Raji (cell line): ENCODE data around the gene EBF3.

Experiments
- POLR2A ChIP-seq: IDR thresholded peaks from 2 replicates; pipeline ENCODE4 v1.6.1; 2011; ENCODE audit warnings: low read depth, low read length, control low read depth; ENCODE audit not compliant: insufficient read depth

The EBF3 gene

DNA sequence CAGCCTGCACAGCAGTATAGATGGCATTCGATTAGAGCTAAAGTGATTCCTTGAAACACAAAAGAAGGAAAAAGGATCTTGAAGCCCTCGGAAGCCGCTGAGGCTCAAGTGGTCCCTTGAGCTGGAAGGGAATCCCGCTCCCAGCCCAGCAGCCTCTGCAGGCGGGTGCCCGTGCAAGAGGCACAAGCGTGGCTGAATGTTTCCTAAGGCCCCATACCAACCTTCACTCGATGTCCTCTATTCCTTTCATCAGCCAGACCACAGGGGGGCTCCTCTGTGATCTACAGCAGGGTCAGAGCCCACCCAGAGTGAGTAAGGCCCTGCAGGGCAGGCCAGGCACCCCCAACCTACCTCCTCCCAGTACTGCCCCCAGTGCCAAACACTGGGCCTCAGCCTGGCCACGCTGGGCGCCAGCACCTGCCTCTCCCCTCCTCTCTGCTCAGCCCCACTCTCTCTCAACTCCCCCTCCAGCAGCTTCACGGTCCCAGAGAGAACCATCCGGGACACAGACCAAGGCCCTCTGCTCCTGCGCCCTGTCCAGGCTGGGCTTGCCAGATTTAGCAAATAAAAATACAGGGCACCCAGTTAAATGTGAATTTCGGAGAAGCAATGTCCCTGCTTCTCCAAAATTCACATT is 30.5 kb downstream of the EBF3 start:
- no peak for TF ChIP-seq POLR2A

DNA sequence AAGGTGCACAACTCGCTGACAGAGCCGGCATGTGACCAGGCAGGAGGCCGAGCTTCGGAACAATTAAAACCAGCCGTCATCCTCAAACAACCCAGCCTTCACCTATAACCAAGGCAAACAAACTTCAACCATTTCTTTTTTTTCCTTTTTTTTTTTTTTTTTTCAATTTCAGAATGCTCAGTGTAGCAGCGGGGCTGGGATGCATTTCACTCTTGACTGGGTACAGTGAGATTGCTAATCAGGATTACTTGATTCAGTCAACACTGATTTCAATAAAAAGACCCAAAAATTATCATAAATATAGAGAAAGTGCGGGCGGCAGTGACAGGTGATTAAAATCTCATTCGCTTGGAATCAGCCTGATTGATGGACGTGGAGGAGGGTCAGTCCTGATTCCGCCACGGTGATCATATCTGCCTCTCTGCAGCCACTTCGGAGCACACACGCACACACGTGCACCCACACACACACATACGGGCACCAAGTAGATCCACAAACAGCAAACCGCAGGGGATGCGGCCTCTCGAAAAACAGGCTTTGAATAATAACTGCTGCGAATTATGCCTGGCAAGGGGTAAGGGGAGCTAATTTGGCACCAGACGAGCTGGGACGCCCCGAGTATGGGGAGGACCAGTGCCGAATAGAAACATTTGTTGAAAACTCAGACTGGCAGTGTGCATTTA is 31.2 kb downstream of the EBF3 start:
- TF ChIP-seq POLR2A, result no peak

DNA sequence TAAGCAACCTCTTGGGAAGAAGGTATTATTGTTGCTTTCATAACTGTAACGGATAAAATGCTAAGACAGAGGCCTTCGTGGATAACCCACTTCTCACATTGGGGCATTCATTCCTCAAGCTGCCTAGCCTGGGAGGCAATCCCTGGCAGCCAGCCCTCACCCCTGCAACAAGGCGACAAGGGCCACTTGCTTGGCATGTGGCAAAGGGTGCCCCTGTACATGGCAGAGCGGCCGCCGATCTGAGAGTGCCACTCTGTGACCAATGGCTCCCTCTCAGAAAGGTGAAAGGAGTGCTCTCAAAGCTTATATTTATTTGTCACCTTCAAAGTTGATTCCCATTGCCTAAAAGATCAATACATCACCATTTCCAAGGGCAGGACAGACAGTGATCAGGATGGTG is 31.9 kb downstream of the EBF3 start:
- TF ChIP-seq POLR2A, result no peak

DNA sequence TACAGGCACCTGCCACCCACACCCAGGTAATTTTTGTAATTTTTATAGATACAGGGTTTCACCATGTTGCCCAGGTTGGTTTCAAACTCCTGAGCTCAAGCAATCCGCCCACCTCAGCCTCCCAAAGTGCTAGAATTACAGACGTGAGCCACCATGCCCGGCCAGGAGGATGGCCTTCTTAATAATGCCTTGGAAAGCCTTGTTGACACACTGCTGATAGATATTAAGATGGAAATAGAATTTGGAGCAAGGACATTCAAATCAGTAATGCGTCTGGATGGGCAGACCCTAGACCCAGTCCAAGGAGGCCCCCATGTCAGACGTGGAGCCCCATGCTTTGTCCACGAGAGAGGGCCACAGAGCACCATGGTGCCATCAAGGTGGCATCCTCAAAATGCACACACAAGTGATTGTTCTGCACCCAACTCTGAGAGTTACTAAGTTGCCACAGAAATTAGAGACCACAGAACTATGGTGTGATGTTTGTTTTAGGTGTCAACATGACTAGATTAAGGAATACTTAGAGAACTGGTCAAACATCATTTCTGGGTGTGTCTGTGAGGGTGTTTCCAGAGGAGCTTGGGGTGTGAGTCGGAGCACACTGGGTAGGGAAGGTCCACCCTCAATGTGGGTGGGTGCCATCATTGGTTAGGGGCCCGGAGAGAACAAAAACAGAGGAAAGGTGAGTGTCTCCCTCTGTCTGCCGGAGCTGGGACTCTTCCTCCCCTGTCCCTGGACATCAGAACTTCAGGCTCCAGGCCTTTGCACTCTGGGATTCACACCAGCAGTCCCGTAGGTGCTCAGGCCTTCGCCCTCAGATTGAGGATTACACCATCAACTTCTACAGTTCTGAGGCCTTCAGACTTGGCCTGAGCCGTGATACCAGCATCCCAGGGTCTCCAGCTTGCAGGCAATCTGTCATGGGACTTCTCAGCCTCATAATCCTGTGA is 34.5 kb downstream of the EBF3 start:
- TF ChIP-seq POLR2A, result no peak

DNA sequence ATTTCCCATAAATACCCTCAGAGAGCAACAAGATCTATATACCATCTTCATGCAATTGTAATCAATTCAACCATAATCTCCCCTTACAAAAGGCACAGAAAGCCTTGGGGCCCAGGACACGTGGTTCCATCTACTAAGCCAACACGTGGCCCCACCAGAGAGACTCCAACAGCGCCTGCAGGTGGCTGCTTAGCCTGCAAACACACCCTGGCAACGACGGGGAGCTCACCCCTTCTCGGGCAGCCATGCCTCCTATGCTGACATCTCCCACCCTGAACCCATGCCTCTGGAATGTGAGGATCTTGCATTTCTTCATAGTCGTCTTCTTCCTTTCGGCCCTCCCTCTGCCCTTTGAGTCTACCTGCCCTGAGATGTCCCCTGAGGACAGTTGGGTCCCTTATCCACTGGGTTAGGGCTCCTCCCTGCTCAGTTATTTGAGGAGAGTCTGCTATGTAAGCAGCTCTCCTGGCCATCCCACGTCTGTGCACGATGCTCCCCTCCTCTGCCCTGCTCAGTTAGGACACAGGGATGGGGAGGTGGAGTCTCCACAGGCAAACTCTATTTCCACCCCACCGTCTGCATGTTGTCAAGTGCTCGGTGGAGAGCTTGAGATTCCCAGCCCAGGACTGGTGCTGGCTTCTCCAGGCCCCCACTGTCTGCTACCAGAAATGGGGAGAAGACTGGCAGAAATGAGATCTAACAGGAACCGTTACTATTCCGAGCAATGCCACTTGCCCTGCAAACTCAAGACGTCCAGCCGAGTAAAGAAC is 36.5 kb downstream of the EBF3 start:
- TF ChIP-seq POLR2A, result no peak

DNA sequence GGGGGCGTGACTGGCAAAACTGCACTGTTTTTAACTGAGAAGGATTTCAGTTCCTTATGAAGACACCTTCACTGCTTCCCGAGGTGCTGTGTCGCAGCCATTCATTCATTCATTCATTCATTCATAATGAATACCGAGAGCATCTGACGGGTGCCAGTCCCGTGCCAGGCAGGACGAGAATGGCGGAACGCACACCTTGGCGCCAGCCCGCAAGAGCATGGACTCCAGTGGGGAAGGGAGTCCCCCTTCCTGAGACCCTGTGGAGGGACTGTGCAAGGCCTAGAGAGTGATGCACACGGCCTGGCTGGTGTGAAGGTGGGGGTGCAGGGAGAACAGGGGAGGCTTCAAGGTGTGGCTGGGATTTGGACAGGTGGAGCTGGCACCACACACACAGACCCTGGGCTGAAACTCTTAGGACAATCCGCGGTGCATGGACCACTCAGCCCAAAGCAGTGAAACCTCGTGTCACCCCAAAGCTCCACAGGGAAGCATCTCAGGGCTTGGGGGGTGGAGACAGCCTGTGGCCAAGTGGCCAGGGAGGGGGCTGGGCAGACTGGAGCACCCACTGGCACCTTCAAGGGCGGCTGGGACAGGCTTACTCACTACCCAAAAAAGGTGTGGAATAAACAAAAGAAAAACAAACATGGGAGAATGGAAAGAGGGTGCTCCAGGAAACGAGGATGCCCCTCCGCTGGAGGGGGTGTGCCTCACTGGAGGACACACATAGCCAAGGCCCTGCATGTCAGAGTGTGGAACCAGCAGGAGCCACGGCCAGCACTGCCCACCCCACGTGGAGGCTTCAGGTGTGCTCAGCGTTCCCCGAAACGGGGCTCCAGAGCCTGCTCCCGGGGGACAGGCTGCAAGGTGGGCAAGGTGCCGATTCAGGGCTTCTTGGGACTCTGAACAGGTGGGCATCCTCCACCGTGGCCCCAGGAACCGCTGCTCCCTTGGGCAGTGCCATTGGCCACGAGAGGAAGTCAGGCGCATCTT is 37.7 kb downstream of the EBF3 start:
- no peak for TF ChIP-seq POLR2A

DNA sequence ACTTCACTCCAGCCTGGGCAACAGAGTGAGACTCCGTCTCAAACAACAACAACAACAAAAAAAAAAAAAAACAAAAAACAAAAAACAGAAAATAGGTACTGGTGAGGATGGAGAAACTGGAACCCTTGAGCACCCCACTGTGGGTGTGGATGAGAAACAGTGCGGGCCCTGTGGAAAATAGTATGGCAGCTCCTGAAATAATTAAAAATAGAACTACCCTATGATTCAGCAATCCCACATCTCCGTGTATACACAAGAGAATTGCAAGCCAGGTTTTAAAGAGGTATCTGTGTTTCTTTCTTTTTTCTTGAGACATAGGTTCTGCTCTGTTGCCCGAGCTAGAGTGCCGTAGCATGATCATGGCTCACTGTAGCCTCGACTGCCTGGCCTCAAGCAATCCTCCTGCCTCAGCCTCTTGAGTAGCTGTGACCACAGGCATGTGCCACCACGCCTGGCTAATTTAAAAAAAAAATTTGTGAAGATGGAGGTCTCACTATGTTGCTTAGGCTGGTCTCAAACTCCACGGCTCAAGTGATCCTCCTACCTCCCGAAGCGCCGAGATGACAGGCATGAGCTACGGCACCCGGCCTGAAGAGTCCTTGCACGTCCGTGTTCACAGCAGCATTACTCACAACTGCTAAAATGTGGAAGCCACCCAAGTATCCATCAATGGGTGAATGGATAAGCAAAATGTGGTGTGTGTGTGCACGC is 39.5 kb downstream of the EBF3 start:
- no peak for TF ChIP-seq POLR2A

DNA sequence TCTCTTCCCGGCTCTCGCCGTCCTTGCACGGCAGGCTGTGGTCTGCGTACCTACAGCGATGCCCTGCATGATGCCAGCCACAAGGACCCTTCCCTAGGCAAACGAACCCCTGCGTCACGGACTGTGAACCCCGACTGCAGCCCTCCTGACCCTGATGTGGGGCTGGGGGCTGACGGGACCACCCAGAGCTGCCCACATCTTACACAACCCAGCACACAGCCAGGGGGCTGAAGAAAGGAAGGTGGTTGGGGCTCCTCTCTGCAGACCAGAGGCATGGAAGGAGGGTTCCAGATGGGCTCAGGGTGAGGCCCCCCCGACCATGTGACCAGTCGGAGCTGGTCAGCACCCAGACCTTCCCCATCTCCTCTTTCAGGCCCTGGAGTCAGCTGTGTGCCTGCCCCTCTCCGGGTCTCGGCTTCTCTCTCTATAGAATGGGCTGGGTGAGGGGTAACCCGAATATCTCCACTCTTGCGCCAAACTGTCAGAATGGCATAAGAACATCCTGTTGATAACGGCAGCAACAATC is 41.4 kb downstream of the EBF3 start:
- TF ChIP-seq POLR2A, result no peak

DNA sequence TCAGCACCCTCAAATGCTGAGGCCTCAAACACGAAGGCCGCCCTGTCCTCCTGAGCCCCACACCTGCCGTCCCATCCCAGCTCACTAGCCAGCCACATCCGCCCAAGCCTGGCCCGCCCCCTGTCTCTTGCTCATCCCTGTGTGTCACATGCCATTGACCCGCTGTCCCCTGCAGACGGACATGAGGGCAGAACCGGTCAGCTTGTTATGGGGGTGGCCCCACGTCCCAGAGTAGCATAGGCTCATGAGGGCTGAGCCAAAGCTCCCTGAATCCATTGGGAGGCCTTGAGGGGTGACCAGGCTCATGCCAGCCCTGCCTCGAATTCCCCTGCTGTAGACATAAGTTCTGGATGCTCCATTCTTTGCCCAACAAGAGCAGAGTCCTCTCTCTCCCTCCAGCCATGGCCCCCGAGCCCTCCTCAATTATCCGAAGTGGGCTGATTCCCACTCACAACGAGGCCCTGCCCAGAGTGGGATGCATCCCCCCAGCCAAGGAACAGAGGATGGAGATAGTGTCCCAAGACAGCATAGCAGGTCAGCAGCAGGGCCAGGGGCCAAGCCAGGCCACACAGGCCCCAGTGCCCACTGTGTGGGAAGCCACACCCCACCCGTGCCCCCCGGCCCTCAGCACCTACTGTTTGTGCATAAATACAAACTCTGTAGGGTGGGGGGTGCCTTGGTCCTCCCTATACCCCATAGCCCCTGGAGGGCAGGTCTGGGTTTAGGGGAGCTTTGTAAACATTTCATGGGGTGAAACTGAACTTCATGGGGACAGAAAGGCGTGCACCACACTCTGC is 42.1 kb downstream of the EBF3 start:
- TF ChIP-seq POLR2A, result no peak

DNA sequence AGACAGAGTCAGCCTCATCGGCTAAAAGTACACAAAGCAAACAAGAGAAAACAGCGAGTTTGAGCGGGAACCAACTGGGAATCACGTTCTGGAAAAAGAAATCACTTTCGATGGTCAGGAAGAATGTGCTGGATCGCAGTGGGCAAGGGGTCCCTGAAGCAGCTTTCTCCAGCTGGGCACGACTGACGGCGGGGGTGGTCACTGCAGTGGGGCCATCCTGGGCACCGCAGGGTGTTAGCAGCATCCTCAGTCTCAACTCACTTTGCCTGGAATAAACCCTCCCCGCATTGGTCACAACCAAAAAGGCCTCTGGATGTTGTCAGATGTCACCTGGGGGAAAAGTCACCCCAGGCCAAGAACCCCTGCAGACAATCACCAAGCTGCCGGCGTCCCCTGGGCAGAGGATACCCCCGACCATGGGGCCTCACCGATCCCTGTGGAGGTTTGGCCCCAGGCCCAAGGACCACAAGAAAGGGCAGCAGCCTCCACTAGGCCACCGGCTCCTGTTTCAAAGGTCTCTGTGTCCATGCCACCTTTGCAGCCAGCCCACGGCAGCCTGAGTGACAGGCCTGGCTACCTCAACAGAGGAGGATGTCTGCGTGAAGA is 42.9 kb downstream of the EBF3 start:
- TF ChIP-seq POLR2A, result no peak

DNA sequence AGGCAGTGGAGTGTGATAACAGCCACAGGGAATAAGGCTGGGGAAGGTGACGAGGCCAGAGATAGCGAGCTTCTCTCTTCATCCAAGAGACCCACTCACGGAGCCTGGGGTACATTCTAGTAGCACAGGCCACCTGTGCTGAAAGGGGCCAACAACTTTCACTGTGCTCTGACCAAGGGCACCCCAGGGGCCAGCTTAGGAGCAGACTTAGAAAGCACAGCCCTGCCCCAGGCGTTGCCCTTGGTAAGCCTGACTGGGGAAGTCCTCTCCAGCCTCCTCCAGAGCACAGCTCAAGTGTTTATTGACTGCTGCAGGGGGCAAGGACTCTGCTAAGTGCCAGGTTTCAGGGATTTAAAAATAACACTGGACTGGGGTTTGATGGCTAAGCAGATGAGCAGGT is 44.7 kb downstream of the EBF3 start:
- TF ChIP-seq POLR2A, result no peak

DNA sequence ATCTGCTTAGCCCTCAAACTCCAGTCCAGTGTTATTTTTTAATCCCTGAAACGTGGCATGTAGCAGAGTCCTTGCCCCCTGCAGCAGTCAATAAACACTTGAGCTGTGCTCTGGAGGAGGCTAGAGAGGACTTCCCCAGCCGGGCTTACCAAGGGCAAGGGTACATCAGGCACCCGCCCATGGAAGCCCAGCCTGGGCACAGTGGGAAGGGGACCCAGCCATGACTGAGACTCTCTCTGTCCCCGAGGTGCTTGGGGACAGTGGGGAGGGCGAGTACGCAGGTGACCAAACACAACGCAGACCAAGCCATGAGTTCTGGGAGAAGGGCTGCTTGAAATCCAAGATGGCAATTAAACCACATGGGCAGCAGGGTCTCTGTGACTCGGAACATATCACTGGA is 45.2 kb downstream of the EBF3 start:
- TF ChIP-seq POLR2A, result no peak
